NOMO-1 treated with DMSO at 0.1 percent for 48 hours (cell line): ENCODE data around the gene TXNL4A.
"Not testable (repeated sequence)": the region's sequence is repeated elsewhere in the genome, so short reads cannot be mapped to it uniquely, and the experiment has no call there.

Source experiments
- DNase-seq: peaks from one replicate; lab custom pipeline; 2025; ENCODE audit not compliant: unreplicated experiment; lab: John Stamatoyannopoulos, UW

TXNL4A gene

GRCh38 chr18:79999701-80000100 is 11.3 kb upstream of the TXNL4A start:
- DNase-seq = not testable (repeated sequence)

GRCh38 chr18:79991494-79991893 is 3.1 kb upstream of the TXNL4A start:
- DNase-seq = no peak

- no peak for DNase-seq
Observed at GRCh38 chr18:79989195-79989497, 783 bp upstream of the TXNL4A start.

- peak; percentile 60 for DNase-seq
Observed at GRCh38 chr18:79988071-79988450, 302 bp downstream of the TXNL4A start.

- no peak for DNase-seq
Observed at GRCh38 chr18:79987566-79987965, 797 bp downstream of the TXNL4A start.

- no peak for DNase-seq
Observed at GRCh38 chr18:79986726-79987125, 1.6 kb downstream of the TXNL4A start.

GRCh38 chr18:79985172-79985571 is 3.2 kb downstream of the TXNL4A start:
- no peak for DNase-seq

- no peak for DNase-seq
Observed at GRCh38 chr18:79983793-79984192, 4.6 kb downstream of the TXNL4A start.

- DNase-seq = no peak
Observed at GRCh38 chr18:79983253-79983652, 5.1 kb downstream of the TXNL4A start.

- DNase-seq = peak; percentile 28
Observed at GRCh38 chr18:79982736-79983135, 5.6 kb downstream of the TXNL4A start.

GRCh38 chr18:79980585-79980984 is 7.8 kb downstream of the TXNL4A start:
- DNase-seq = no peak

- DNase-seq = no peak
Observed at GRCh38 chr18:79979843-79980242, 8.5 kb downstream of the TXNL4A start.

GRCh38 chr18:79975985-79976680 is 12.2 kb downstream of the TXNL4A start:
- DNase-seq = no peak

- no peak for DNase-seq
Observed at GRCh38 chr18:79975043-79975442, 13.3 kb downstream of the TXNL4A start.

- no peak for DNase-seq
Observed at GRCh38 chr18:79974025-79974654, 14.2 kb downstream of the TXNL4A start.

GRCh38 chr18:79973517-79973916 is 14.8 kb downstream of the TXNL4A start:
- no peak for DNase-seq

- no peak for DNase-seq
Observed at GRCh38 chr18:79972720-79973119, 15.6 kb downstream of the TXNL4A start.

GRCh38 chr18:79971986-79972385 is 16.4 kb downstream of the TXNL4A start:
- DNase-seq = no peak

- no peak for DNase-seq
Observed at GRCh38 chr18:79971211-79971952, 17.0 kb downstream of the TXNL4A start.

GRCh38 chr18:79970419-79971133 is 17.8 kb downstream of the TXNL4A start:
- no peak for DNase-seq

GRCh38 chr18:79965119-79965902 is 23.1 kb downstream of the TXNL4A start:
- peak; percentile 50 for DNase-seq
